ENCODE results near the gene ANKRD18B.
"Not testable (repeated sequence)": the region's sequence is repeated elsewhere in the genome, so short reads cannot be mapped to it uniquely, and the experiment has no call there.

The ANKRD18B gene

GRCh38 chr9:33523397-33524305 is at the start of gene ANKRD18B:
TSS of gene ANKRD18B (plus strand) at chr9:33524251. CDS start at chr9:33524490, 239 bp downstream.
- not testable (repeated sequence) for DNase-seq (ENCODE audit: low spot score)

GRCh38 chr9:33475357-33475756 is 48.7 kb upstream of the ANKRD18B start:
- no peak for DNase-seq (ENCODE audit: low spot score)

GRCh38 chr9:33476503-33476902 is 47.5 kb upstream of the ANKRD18B start:
- no peak for DNase-seq (ENCODE audit: low spot score)

GRCh38 chr9:33480106-33480505 is 43.9 kb upstream of the ANKRD18B start:
- no peak for DNase-seq (ENCODE audit: low spot score)

- DNase-seq (ENCODE audit: low spot score) = no peak
Observed at GRCh38 chr9:33480976-33481375, 43.1 kb upstream of the ANKRD18B start.

GRCh38 chr9:33485312-33485711 is 38.7 kb upstream of the ANKRD18B start:
- not testable (repeated sequence) for DNase-seq (ENCODE audit: low spot score)

- no peak for DNase-seq (ENCODE audit: low spot score)
Observed at GRCh38 chr9:33489066-33489465, 35.0 kb upstream of the ANKRD18B start.

GRCh38 chr9:33493819-33494218 is 30.2 kb upstream of the ANKRD18B start:
- DNase-seq (ENCODE audit: low spot score) = not testable (repeated sequence)

GRCh38 chr9:33498387-33498786 is 25.7 kb upstream of the ANKRD18B start:
- DNase-seq (ENCODE audit: low spot score) = no peak

- no peak for DNase-seq (ENCODE audit: low spot score)
Observed at GRCh38 chr9:33506626-33507370, 17.3 kb upstream of the ANKRD18B start.

GRCh38 chr9:33510262-33511183 is 13.5 kb upstream of the ANKRD18B start:
- peak; percentile 63 for DNase-seq (ENCODE audit: low spot score)

- not testable (repeated sequence) for DNase-seq (ENCODE audit: low spot score)
Observed at GRCh38 chr9:33511184-33511517, 12.9 kb upstream of the ANKRD18B start.

GRCh38 chr9:33512535-33512934 is 11.5 kb upstream of the ANKRD18B start:
- peak; percentile 61 for DNase-seq (ENCODE audit: low spot score)

- not testable (repeated sequence) for DNase-seq (ENCODE audit: low spot score)
Observed at GRCh38 chr9:33515342-33515995, 8.6 kb upstream of the ANKRD18B start.

GRCh38 chr9:33516397-33516796 is 7.7 kb upstream of the ANKRD18B start:
- not testable (repeated sequence) for DNase-seq (ENCODE audit: low spot score)

GRCh38 chr9:33517373-33517772 is 6.7 kb upstream of the ANKRD18B start:
- peak; percentile 45 for DNase-seq (ENCODE audit: low spot score)

- not testable (repeated sequence) for DNase-seq (ENCODE audit: low spot score)
Observed at GRCh38 chr9:33517934-33518577, 6.0 kb upstream of the ANKRD18B start.

GRCh38 chr9:33521861-33522260 is 2.2 kb upstream of the ANKRD18B start:
- DNase-seq (ENCODE audit: low spot score) = not testable (repeated sequence)

GRCh38 chr9:33524306-33524947 is 376 bp downstream of the ANKRD18B start:
- no peak for DNase-seq (ENCODE audit: low spot score)

- DNase-seq (ENCODE audit: low spot score) = not testable (repeated sequence)
Observed at GRCh38 chr9:33528069-33528468, 4.0 kb downstream of the ANKRD18B start.
